Stimulated activated CD8-positive, alpha-beta memory T cell treated with anti-CD3 and anti-CD28 coated beads, Interleukin-12 subunit alpha, Interleukin-12 subunit beta, amount 100 ng/mL, for 24 hours (primary cell): ENCODE data around the gene RASSF7.

ENCODE experiments used
- DNase-seq: peaks from one replicate; pipeline ENCODE4 v3.0.0-alpha.2; 2020; ENCODE audit errors: extremely low read depth

RASSF7 gene

DNA sequence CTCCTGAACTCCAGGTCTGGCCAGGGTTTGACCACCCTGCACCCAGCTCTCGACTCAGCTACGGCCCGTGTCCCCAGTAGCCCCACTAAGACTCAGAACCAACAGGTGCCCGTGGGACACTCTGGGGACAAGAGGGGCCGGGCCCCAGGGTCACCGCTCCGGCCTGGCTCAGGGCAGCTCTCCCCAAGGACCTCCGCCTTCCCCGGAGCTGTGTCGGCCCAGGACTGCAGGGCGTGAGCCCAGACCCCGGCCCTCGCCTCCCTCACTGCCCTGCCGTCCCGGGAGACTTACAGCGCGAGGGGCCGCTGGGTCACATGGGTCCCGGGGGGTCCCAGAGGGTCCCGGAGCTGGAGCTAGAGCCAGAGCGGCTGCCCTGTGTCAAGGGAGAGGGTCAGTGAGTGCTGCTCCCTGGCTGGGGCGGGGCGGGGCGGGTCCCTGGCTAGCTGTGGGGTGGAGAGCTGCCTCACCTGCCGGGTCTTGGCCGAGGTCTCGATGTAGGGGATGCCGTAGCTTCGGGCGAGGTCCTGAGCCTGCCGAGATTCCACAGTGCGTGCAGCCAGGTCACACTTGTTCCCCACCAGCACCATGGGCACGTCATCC, 27.7 kb upstream of the RASSF7 start:
- DNase-seq = no peak

DNA sequence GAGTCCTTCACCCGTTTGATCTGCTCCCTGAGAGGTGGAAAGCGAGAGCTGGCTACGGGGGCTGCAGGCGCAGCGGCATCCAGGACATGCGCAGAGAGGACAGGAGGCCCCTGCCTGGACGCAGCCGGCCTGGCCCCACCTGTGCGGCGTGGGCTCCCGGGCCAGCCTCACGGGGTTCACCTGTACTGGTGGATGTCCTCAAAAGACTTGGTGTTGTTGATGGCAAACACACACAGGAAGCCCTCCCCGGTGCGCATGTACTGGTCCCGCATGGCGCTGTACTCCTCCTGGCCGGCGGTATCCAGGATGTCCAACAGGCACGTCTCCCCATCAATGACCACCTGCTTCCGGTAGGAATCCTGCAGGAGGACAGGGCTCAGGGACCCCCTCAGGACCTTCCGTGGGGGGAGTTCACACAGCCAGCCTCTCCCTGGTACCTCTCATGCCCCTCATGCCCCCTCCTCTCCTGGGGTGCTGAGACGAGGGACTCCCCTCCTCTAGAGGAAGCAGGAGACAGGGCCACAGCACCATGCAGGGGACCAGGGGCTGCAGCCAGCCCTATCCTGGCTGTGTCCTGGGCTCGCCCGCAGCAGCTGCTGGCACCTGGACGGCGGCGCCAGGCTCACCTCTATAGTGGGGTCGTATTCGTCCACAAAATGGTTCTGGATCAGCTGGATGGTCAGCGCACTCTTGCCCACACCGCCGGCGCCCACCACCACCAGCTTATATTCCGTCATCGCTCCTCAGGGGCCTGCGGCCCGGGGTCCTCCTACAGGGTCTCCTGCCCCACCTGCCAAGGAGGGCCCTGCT, 27.0 kb upstream of the RASSF7 start:
- no peak for DNase-seq

DNA sequence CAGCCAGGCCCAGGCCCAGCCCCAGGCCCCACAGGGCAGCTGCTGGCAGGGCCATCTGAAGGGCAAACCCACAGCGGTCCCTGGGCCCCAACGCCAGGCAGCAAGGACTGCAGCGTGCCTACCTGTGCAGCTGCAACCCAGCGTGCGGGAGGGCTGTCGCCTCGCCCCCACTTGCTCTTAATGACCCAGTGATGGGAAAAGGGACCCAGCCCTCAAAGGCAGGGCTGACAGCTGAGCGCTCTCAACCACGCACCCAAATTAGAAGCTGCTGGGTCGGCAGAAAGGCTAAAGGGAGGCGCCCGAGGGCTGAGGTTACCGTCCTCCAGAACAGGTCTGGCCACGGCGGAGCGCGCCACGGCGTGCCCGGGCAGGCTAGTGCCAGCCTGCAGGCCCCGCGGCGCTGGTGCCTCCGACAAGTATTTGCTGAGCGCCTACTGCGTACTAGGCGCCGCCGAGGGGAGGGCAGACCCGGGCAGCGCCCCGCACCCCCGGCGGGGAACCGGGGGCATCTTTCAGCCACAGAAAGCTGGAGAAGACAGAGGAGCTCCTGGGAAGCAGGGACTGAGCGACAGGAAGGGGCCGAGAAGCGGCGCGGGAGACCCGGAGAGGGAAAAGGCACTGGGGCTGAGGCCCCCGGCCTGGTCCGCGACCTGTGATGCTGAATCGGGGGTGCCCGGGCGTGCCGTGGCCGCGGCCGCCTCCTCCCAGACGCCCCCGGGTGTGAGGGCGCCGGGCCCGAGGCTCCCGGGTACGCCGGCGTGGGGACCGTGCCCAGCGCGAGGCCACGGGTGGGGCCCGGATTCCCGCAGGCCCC, 26.2 kb upstream of the RASSF7 start:
- DNase-seq = no peak

DNA sequence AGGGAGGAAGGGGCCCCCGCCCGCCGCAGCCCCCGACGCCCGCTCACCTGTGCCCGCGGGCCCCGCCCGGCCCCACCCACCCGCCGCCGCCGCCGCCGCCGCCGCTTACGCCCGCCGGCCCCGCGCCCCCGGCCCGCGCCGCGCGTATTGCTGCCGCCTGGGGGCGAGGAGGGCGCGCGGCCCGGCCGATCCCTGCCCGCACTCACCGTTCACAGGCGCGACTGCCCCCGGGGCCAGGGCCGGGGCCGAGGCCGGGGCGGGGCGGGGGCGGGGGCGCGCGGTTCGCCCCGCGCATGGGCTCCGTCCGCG, 25.6 kb upstream of the RASSF7 start:
- no peak for DNase-seq

DNA sequence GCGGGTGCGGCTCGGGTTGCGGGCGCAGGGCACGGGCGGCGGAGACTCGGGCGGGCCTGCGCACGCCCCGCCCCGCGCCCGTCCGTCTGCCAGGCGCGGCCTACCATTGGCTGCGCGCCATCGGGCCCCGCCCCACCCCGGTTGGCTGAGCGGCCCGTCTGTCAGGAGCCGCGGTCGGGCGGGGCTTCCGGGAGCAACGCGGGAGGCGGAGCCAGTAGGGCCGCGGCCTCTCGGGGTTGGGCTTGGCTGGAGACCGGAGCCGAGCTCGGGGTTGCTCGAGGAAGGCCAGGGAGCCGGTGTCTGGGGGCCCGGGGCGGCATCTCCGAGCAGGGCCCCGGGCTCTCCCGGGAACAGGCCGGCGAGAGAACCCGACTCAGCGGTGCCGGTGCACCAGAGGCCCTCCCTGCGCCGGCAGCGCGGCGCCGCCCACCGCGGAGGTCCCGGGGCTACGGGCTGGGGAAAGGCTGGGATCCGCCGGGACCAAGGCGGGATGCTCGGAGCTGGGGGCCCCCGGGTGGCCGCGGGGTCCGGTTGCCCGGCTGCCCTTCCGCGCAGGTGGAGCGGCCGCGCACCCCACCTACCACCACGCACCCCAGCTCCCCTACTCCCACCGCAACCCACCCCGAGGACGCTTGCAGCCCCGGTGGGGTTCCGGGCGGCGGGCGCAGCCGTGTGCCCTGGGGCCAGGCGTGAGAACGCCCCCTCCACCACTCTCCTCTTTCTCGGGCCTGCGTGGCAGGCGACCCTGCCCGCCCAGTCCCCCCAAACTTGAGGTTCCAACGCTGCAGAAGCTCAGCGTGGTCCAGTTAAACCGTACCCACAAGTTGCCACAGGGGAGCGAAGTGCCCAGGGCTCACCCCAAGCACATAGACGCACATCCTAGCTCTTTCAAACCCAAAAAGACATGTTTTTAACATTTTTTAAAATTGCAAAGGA, 25.0 kb upstream of the RASSF7 start, which contains the start of gene HRAS:
Gene HRAS, minus strand, starts transcription at position 58 of the 936 bp plus-strand sequence.
- DNase-seq = peak; percentile 83

- peak; percentile 82 for DNase-seq
Observed at GRCh38 chr11:536841-537621, 23.7 kb upstream of the RASSF7 start, which contains the start of gene LRRC56. Gene LRRC56, plus strand, starts transcription at chr11:537527. Its CDS starts 3,158 bp downstream, at chr11:540685.

DNA sequence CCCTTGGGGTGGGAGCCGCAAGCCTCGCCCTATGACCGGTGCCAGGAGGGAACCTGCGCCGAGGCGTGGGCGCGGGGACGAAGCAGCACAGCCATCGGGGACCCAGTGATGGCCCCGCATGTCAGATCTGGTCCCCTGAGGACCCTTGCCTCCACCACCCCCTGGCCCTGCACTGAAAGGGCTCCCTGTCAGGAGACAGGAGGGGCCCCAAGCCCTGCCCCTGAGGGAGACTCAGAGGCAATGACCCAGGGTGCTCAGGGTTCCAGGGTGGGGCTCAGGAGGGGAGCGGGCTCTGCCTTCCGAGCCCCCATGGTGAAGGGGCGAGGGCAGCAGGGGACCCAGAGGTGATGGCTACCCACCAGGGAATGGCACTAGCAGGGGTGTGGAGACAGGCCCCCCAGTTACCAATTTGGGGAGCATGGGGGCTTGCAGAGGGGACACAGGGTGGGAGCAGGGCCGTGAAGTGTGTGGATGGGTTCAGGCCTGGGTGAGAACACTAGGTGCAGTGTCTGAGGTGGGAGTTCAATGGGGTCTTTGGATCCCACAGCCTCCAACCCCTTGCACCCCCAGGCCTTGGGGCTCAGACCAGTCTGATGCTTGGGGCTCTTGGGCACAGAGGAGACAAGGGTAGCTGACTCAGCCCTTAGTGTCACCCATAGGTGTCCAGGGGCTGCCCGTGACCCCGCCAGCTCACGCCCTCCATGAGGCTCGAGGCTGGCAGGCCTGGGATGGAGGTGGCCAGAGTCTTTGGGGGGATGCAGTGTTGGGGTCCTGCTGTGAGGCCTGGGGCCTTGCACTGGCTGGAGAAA, 22.9 kb upstream of the RASSF7 start:
- DNase-seq = no peak

DNA sequence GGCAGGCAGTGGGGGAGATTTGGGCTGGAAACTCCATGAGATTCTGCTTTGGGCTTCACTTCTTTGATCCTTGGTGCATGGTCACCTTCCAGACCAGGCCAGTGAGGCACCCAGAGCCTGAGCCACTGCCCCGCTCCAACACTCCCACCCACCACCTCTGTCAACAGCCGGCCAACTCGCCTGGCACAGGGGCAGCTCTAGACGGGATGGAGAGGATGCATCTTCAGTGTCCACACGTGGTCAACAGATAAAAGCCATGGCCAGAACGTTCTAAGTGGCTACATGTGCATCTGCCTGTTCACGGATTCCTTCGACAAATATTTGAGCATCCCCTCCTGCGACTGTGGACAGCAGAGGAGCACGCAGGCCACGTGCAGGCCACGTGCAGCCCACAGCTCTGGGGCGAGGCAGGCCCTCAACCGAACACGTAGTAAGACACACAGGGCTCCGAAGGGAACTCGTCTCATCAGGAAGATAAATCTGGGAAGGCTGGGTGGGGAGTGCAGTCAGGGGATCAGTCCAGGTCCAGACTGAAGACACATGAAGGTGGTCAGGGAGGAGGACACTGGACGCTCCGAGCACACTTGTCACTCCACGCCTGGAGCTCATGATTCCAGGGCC, 22.2 kb upstream of the RASSF7 start:
- no peak for DNase-seq

DNA sequence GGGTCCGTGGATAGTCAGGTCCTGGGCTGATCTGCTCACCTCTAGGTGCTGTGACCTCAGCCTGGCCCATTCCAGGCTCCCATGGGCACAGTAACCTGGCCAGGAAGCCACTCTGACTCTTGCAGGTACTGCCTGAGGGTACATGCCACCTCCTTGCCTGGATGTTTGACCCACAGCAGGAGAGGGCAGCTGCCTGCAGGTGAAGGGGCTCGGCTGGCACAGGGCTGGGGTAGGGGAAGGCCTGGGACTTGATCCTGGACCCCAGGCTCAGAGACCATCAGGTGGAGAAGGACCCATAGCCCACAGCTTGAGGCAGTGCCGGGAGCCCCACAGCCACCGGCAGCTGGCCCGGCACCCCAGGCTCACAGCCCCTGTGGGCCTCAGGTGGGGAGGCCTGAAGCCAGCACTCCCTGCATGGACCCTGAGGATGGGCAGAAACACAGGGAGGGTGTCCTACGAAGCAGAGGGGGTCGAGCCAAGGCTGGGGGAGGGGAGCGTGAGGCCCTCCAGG, 20.7 kb upstream of the RASSF7 start:
- DNase-seq = no peak

GRCh38 chr11:540583-541432, 20.0 kb upstream of the RASSF7 start:
- no peak for DNase-seq

GRCh38 chr11:541433-541885, 19.3 kb upstream of the RASSF7 start:
- DNase-seq = no peak

DNA sequence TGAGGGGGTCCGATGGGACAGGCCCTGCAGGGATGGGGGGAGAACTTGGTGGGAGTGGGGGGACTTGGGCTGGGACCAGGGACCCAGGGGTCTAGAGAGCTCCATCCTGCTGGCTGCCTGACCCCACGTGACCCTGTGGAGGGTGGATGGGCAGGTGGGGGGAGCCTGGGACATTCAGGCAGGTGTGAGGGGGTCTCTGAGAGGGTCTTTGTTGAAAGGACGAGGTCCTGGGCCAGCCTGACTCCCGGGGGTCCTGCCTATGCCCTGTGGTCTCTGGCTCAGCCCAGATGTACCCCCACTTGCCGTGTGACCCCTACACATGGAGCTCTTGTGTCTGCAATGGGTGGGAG, 16.0 kb upstream of the RASSF7 start:
- DNase-seq = no peak

GRCh38 chr11:545171-545570, 15.6 kb upstream of the RASSF7 start:
- DNase-seq = no peak

- DNase-seq = no peak
Observed at GRCh38 chr11:548700-549603, 11.8 kb upstream of the RASSF7 start.

- no peak for DNase-seq
Observed at GRCh38 chr11:550021-550745, 10.6 kb upstream of the RASSF7 start.

- no peak for DNase-seq
Observed at GRCh38 chr11:550746-551085, 10.1 kb upstream of the RASSF7 start.

GRCh38 chr11:551131-551530, 9.6 kb upstream of the RASSF7 start:
- no peak for DNase-seq
